ENCODE data around the gene PDXP. TPM values are rescaled to one million over a fixed set of nuclear protein-coding genes. Genes with fewer than 3 reads are reported as not detected.

PDXP gene
- total RNA-seq, 1 donor from 2014 or later = 13.4 TPM

DNA sequence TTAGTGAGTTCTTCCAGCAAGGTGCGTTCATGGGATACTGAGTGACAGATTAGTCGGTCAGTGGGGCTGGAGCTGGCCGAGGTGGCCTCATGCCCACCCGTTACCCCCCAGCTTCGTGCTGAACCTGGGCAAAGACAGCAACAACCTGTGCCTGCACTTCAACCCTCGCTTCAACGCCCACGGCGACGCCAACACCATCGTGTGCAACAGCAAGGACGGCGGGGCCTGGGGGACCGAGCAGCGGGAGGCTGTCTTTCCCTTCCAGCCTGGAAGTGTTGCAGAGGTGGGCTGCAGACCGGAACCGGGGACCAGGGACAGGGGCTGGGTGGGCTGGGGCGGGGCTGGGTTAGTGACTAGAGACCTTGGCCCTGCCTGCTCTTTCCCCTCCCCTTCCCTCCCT, 19.8 kb downstream of the PDXP start:
- Mint-ChIP-seq H3K4me1 (ENCODE audit: unreplicated experiment) (peaks cover 6% of the 10 kb centered on the region), H3K9me3 (ENCODE audit: unreplicated experiment) (no peaks in the 10 kb centered on the region), H3K4me3 (ENCODE audit: unreplicated experiment) (no peak overlapping the region), H3K27ac (ENCODE audit: unreplicated experiment) (no peak overlapping the region), H3K27me3 (ENCODE audit: unreplicated experiment) (peaks cover 4% of the 10 kb centered on the region), H3K36me3 (ENCODE audit: low read depth, unreplicated experiment) (no peaks in the 10 kb centered on the region)
- no peak for DNase-seq (ENCODE audit: low spot score)
- TF ChIP-seq, protein P1, sequence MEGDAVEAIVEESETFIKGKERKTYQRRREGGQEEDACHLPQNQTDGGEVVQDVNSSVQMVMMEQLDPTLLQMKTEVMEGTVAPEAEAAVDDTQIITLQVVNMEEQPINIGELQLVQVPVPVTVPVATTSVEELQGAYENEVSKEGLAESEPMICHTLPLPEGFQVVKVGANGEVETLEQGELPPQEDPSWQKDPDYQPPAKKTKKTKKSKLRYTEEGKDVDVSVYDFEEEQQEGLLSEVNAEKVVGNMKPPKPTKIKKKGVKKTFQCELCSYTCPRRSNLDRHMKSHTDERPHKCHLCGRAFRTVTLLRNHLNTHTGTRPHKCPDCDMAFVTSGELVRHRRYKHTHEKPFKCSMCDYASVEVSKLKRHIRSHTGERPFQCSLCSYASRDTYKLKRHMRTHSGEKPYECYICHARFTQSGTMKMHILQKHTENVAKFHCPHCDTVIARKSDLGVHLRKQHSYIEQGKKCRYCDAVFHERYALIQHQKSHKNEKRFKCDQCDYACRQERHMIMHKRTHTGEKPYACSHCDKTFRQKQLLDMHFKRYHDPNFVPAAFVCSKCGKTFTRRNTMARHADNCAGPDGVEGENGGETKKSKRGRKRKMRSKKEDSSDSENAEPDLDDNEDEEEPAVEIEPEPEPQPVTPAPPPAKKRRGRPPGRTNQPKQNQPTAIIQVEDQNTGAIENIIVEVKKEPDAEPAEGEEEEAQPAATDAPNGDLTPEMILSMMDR (IDR thresholded peaks at IDR 0.05; ENCODE audit: unreplicated experiment) = no peak

DNA sequence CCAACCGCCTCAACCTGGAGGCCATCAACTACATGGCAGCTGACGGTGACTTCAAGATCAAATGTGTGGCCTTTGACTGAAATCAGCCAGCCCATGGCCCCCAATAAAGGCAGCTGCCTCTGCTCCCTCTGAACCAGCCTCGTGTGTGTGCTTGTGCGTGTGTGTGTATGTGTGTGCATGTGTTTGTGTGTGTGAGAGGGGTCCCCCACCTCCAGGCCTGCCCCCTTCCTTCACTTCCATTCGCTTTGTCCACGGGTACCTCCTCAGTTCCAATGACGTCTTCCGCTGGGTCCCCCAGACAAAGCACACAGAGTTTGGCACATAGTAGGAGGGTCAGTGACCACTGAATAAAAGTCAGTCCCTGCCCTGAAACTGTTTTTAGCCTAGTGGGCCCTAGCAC, 21.1 kb downstream of the PDXP start:
- H3K4me1 Mint-ChIP-seq (ENCODE audit: unreplicated experiment) = peaks cover 6% of the 10 kb centered on the region
- no peak for DNase-seq (ENCODE audit: low spot score)
- no peaks in the 10 kb centered on the region for H3K9me3 Mint-ChIP-seq (ENCODE audit: unreplicated experiment)
- no peak overlapping the region for H3K27ac Mint-ChIP-seq (ENCODE audit: unreplicated experiment)
- TF ChIP-seq, protein P1 (IDR thresholded peaks at IDR 0.05; ENCODE audit: unreplicated experiment) = no peak
- no peaks in the 10 kb centered on the region for H3K36me3 Mint-ChIP-seq (ENCODE audit: low read depth, unreplicated experiment)
- no peak overlapping the region for H3K4me3 Mint-ChIP-seq (ENCODE audit: unreplicated experiment)
- H3K27me3 Mint-ChIP-seq (ENCODE audit: unreplicated experiment) = peaks cover 2% of the 10 kb centered on the region

DNA sequence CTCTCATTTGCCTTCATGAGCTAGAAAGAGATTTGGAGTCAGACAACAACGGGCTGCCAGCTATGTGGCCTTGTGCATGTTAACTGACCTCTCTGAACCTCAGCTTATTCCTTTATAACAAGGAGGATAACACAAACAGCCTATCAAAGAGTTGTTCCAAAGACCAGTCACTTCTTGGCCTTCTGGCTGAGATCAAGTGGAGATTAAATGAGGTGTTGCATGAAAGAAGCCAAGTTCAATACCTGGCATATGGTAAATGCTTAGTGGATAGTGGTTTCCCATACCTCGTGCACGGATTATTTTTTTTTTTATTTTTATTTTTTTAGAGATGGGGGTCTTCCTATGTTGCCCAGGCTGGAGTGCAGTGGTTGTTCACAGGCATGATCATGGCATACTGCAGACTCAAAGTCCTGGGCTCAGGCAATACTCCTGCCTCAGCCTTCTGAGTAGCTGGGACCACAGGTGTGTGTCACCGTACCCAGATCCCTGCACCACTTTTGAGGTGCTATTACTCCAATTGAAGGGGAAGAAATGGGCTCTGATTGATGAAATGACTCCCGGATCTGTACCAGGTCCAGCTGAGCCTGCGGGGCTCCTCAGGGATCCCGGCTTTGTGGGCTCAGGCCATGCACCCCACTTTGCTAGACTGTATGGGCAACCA, 21.8 kb downstream of the PDXP start:
- Mint-ChIP-seq H3K27ac (ENCODE audit: unreplicated experiment) (no peak overlapping the region), H3K4me3 (ENCODE audit: unreplicated experiment) (no peak overlapping the region), H3K36me3 (ENCODE audit: low read depth, unreplicated experiment) (no peaks in the 10 kb centered on the region), H3K9me3 (ENCODE audit: unreplicated experiment) (no peaks in the 10 kb centered on the region), H3K4me1 (ENCODE audit: unreplicated experiment) (peaks cover 6% of the 10 kb centered on the region), H3K27me3 (ENCODE audit: unreplicated experiment) (peaks cover 2% of the 10 kb centered on the region)
- DNase-seq (ENCODE audit: low spot score) = no peak
- TF ChIP-seq, protein P1 (IDR thresholded peaks at IDR 0.05; ENCODE audit: unreplicated experiment) = no peak

DNA sequence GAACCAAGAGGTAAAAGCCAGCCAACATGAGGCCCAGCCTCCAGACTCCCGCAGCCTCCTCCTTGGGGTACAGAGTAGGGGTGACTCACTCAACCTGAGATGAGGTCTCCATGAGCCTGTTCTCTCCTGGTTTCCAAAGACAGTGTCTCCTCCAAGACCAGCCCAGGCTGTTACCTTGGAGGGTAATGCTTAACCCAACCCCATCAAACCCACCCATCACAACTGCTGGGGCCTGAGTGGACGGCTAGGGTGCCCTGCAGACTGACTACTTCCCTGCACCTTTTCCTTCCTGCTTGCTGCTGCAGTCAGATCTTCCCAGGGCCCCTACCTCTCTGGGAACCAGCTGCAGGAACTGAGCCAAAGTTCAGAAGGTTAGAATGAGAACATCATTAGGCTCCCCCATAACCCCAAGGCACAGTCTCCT, 22.5 kb downstream of the PDXP start:
- Mint-ChIP-seq H3K27me3 (ENCODE audit: unreplicated experiment) (peaks cover 2% of the 10 kb centered on the region), H3K9me3 (ENCODE audit: unreplicated experiment) (no peaks in the 10 kb centered on the region), H3K27ac (ENCODE audit: unreplicated experiment) (no peak overlapping the region), H3K4me3 (ENCODE audit: unreplicated experiment) (no peak overlapping the region), H3K4me1 (ENCODE audit: unreplicated experiment) (peaks cover 6% of the 10 kb centered on the region), H3K36me3 (ENCODE audit: low read depth, unreplicated experiment) (no peaks in the 10 kb centered on the region)
- DNase-seq (ENCODE audit: low spot score) = no peak
- TF ChIP-seq, protein P1 (IDR thresholded peaks at IDR 0.05; ENCODE audit: unreplicated experiment) = no peak

DNA sequence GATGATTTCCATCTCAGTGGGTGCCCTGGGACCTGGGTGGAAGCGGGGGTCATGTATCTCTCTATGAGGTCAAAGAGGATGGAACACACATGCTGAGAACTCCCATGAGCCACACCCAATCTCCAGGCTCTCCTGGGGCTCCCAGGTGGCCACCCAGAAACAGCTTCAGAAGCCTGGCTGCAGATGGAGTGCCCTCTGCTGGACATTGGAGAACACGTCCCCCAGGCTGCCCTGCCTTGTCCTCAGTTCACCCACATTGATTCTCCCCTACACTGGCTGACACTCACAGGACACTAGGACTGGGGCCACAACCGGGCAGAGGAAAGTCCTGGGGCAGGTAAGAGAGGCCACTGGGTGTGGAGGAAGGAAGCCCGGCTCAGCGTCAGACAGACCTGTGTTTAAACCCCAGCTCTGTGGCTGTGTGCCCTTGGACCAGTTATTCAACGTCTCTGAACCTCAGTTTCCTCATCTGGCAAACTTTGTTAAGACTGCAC, 23.1 kb downstream of the PDXP start:
- H3K27me3 Mint-ChIP-seq (ENCODE audit: unreplicated experiment) = peaks cover 2% of the 10 kb centered on the region
- no peak overlapping the region for H3K4me3 Mint-ChIP-seq (ENCODE audit: unreplicated experiment)
- H3K4me1 Mint-ChIP-seq (ENCODE audit: unreplicated experiment) = peaks cover 4% of the 10 kb centered on the region
- TF ChIP-seq, protein P1 (IDR thresholded peaks at IDR 0.05; ENCODE audit: unreplicated experiment) = peak; percentile 69
- peak; percentile 70 for DNase-seq (ENCODE audit: low spot score)
- H3K27ac Mint-ChIP-seq (ENCODE audit: unreplicated experiment) = no peak overlapping the region
- no peaks in the 10 kb centered on the region for H3K36me3 Mint-ChIP-seq (ENCODE audit: low read depth, unreplicated experiment)
- no peaks in the 10 kb centered on the region for H3K9me3 Mint-ChIP-seq (ENCODE audit: unreplicated experiment)
